Jurkat, Clone E6-1 (cell line): ENCODE results near the gene MPEG1. TPM values are rescaled to one million over a fixed set of nuclear protein-coding genes. Genes with fewer than 3 reads are reported as not detected.

ENCODE experiments used
- DNase-seq: peaks from one replicate; pipeline ENCODE4 v3.0.0-alpha.2; 2011; ENCODE audit warnings: low read depth, low spot score
- H3K4me3 ChIP-seq: 2 replicates; pipeline ENCODE4 v1.5.1; 2011; ENCODE audit warnings: mild to moderate bottlenecking, low read length, control low read depth, moderate library complexity
- polyA plus RNA-seq: library from polyadenylated mRNA; unstranded; fragments of >200 nt; gene quantifications from one replicate; pipeline ENCODE4 v1.2.1, GENCODE V29; 2012; ENCODE audit warnings: missing spikeins; ENCODE audit not compliant: insufficient read length, insufficient read depth

The MPEG1 gene
- not detected for polyA plus RNA-seq

DNA sequence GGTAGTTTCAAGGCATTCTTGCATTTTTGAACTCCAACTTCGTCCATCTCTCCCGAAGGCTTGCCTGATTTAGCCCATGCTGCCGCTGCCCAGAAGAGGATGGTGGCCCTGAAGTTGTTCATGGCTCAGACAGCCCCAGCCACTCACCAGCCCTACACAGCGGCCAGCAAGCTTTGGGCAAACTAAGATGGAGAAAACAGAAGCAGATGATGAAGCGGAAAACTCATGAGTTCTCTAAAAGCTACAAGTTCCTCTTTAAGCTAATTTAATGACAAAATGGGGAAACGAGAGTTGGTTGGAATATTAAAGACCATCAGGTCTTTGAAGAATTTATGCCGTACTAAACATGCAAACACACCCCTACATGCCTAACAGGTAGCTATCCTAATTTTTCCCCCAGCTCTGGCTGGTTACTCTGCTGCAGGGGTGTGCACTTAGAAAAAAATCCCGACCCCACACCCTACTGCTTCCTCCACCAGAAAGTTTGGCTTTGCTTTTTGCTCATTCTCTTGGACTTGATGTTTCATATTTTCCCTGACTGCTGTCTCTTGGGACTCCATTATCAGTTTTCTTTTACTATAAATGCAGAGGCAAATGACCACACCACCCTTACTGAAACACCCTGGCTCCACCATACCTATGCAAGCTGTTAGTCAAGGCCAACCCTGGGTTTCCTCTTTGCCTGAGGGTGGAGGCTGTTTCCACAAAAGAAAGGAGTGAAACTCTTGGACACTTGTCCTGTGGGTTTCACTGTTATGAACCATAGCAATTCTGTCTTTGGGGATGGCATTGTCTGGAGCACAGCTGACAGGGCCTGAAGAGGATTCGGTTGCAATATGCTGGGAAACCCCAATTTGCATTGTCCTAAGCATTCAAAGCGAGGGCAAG is at the start of gene MPEG1:
TSS of gene MPEG1 (minus strand) at position 184 of the 888 bp plus-strand sequence. CDS start at position 122, 62 bp downstream.
- H3K4me3 ChIP-seq = no peak within 1 kb of the TSS
- no peak for DNase-seq

DNA sequence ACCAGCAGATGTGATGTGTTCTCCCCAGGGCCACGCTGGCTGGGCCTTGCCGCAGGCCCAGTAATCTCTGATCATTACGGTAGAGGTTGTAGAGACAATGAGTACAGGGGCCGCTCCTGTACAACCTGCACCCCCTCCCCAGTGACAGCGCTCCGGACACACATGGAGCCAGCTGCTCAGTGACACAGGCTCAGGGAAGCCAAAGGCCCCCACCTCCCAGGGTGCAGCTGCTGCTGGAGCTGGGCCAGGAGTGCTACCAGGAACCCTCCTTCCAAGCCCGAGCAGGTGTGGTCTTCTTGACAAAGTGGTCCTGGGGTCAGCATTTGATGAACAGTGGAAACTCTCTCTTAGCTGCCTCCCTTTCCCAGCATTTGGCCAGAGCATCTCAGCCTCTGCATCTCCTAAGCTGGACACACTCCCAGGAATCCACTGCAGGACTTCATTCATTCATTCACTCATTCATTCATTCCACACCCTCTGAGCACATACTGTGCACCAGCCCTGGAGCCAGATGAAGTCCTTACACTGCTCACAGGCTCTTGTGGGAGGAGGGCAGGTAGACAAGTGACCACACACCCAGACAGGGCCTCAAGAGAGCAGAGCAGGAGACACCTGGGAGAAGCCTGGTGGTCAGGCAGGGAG is 49.6 kb upstream of the MPEG1 start:
- DNase-seq = no peak
- no peak overlapping the region for H3K4me3 ChIP-seq

GRCh38 chr11:59261150-59261549 is 48.4 kb upstream of the MPEG1 start:
- no peak for DNase-seq
- H3K4me3 ChIP-seq = no peak overlapping the region

- no peak for DNase-seq
These were observed 47.2 kb upstream of the MPEG1 start for GRCh38 chr11:59259867-59260475.

DNA sequence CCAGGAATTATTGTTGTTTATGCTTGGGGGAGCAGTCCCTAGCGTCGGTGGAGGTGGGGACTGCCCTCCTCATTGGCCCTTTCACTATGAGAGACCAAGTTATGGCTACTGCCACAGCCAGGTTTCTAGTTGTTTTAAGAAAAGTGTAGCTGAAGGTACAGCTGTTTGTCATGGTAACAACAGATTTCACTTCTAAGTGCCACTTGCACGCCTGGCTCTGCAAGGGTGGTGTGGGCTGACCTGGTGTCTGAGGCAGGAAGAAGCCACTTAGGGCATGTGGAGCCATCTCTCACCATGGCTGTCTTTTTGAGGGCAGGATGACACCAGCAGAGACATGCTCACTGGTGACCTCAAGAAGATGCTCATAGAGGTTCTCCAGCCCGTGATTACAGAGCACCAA is 46.3 kb upstream of the MPEG1 start:
- no peak overlapping the region for H3K4me3 ChIP-seq

More at GRCh38 chr11:59259867-59260475, 47.2 kb upstream of the MPEG1 start:
- H3K4me3 ChIP-seq = no peak overlapping the region

GRCh38 chr11:59255281-59255680 is 42.6 kb upstream of the MPEG1 start:
- no peak for DNase-seq

More for the DNA sequence above, 46.3 kb upstream of the MPEG1 start:
- no peak for DNase-seq

DNA sequence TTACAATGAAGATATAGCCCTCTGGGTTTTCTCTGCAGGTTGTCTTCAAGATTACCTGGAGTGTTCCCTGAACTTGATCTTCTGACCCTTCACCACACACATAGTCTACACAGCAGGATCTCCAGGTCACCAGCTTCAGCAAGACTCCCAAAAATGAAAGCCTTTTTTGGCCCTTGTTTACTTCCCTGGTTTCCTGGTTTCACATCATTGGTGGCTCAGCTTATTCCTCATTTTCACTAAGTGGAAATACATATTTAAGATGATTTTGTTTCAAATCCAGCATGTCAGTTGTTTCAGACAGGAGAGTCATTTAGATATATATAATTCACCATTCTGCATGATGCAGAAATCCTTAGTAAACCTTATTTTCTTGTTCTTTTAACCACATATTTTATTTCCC is 41.6 kb upstream of the MPEG1 start:
- DNase-seq = no peak
- no peak overlapping the region for H3K4me3 ChIP-seq

More at GRCh38 chr11:59255281-59255680, 42.6 kb upstream of the MPEG1 start:
- no peak overlapping the region for H3K4me3 ChIP-seq

DNA sequence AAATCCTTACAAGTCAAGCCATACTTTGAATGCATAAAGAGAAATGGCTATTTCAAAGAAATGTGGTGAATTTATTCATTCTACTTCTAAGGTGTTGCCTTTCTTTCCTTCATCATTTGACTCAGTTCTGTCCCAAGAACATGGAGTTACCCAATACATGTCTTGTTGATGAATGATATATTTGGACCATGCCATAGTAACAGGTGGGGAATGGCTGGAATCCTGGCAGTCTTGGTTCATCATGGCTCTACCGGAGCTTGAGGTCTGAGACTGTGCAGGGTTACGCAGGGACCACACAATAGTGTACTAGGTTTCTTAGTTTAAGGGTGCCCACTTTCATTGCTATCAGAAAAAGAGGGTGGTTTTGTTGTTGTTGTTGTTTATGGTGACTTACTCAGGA is 40.3 kb upstream of the MPEG1 start:
- DNase-seq = no peak
- no peak overlapping the region for H3K4me3 ChIP-seq

- DNase-seq = no peak
- H3K4me3 ChIP-seq = no peak overlapping the region
These were observed 36.8 kb upstream of the MPEG1 start for GRCh38 chr11:59249535-59249934.

- peak; percentile 37 for DNase-seq
These were observed 35.0 kb upstream of the MPEG1 start for GRCh38 chr11:59247531-59248227.

DNA sequence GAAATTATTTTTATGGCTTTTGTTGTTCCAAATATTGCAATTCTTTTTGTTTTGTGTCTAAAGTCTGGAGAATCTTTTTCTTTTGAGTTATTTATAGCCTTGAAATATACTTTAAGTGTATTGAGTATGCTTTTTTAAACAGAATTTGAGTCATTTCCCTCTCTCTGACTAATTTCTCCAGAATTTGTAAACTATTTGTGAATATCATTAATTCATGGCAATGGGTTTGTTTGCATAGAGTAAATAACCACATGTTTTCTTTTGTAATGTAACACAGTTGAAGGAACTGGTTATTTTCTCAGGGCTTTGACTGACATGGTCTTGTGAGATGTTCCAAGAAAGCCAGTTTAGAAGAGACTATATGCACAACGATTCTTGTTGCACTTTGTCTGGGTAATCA is 30.9 kb upstream of the MPEG1 start:
- DNase-seq = no peak

More at GRCh38 chr11:59247531-59248227, 35.0 kb upstream of the MPEG1 start:
- no peak overlapping the region for H3K4me3 ChIP-seq

GRCh38 chr11:59240322-59240721 is 27.6 kb upstream of the MPEG1 start:
- no peak for DNase-seq
- no peak overlapping the region for H3K4me3 ChIP-seq

More for the DNA sequence above, 30.9 kb upstream of the MPEG1 start:
- no peak overlapping the region for H3K4me3 ChIP-seq

- no peak for DNase-seq
- no peak overlapping the region for H3K4me3 ChIP-seq
These were observed 13.7 kb upstream of the MPEG1 start for GRCh38 chr11:59226396-59226795.

DNA sequence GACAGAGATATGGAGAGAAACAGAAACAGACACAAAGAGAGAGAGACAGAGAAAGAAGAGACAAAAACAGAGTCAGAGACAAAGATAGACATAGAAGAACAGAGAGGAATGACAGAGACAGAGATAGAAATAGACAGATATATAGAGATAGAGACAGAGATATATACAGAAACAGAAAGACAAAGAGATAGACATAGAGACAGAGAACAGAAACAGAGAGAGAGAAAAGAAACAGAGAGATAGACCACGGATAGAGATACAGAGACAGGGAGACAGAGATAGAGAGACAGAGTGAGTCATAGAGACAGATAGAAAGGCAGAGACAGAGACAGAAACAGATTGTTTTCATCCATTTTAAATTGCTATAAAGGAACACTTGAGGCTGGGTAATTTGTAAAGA is 12.3 kb upstream of the MPEG1 start:
- DNase-seq = no peak

DNA sequence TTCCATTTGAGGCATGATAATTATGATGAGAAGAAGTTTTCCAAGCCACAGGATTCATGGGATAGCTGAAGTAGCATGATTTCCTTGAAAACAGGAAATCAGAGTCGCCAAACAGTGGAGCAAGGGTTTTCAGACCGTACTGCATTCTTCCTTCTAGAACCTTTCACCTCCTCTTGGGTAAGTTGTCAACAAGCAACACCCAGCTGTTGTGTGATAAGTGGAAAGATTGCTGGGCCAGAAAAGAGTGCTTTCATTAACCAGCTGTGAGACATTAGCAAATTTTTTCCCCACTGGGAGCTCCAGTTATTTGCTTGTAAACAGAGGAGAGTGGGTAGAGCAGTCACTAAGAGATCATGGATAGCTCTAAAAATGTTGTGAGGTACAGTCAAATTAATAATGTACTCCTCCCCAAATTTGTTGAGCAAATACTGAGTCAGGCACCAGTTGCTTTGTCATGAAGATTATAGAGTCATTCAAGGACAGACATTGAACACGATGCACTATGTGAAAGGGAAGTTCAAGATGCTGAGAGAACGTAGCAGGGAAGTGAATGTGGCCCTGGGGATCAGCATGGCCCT is 11.7 kb upstream of the MPEG1 start:
- no peak for DNase-seq

More for the DNA sequence above, 12.3 kb upstream of the MPEG1 start:
- no peak overlapping the region for H3K4me3 ChIP-seq

GRCh38 chr11:59223611-59224010 is 10.9 kb upstream of the MPEG1 start:
- no peak for DNase-seq

More for the DNA sequence above, 11.7 kb upstream of the MPEG1 start:
- H3K4me3 ChIP-seq = no peak overlapping the region

DNA sequence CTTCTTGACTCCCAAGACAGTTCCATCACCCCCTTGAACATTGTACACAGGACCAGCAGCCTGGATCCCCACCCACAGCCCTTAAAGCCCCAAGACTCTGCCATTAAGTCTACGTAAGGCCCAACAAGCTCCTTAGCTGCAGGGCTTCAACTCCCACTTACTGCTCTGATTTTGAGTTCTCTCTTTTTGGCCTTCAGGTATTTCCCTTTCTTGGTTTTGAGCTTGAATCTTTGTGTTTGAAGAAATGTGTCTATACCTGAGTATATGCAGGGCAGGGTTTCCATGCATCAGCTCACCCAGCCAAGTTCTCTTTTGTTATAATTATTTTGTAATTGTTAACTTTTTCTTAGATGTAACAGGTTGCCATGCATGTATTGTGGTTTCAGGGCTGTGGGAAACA is 10.4 kb upstream of the MPEG1 start:
- H3K4me3 ChIP-seq = no peak overlapping the region
- DNase-seq = no peak

More at GRCh38 chr11:59223611-59224010, 10.9 kb upstream of the MPEG1 start:
- no peak overlapping the region for H3K4me3 ChIP-seq

GRCh38 chr11:59222464-59223060 is 9.8 kb upstream of the MPEG1 start:
- DNase-seq = no peak

More at GRCh38 chr11:59222464-59223060, 9.8 kb upstream of the MPEG1 start:
- H3K4me3 ChIP-seq = no peak overlapping the region
